GM20000 (cell line): ENCODE measurements around the gene TCF4.

Source experiments
- DNase-seq: peaks from one replicate; pipeline ENCODE4 v3.0.0; 2012; ENCODE audit warnings: low spot score
- CTCF ChIP-seq: IDR thresholded peaks from 2 replicates; pipeline ENCODE4 v1.5.1; 2012; ENCODE audit warnings: mild to moderate bottlenecking, control low read depth; ENCODE audit errors: extremely low read depth, missing control alignments

The TCF4 gene

GRCh38 chr18:55284614-55285013, 303.4 kb downstream of the TCF4 start:
- TF ChIP-seq CTCF, result no peak
- DNase-seq, result no peak

GRCh38 chr18:55283309-55283708, 304.7 kb downstream of the TCF4 start:
- TF ChIP-seq CTCF, result no peak
- no peak for DNase-seq

GRCh38 chr18:55280503-55280902, 307.5 kb downstream of the TCF4 start:
- TF ChIP-seq CTCF, result no peak
- no peak for DNase-seq

- no peak for TF ChIP-seq CTCF
- DNase-seq, result no peak
Observed at GRCh38 chr18:55275039-55275901, 312.7 kb downstream of the TCF4 start.

GRCh38 chr18:55272510-55273243, 315.3 kb downstream of the TCF4 start:
- TF ChIP-seq CTCF, result no peak
- DNase-seq, result no peak

- no peak for TF ChIP-seq CTCF
- DNase-seq, result no peak
Observed at GRCh38 chr18:55269622-55270021, 318.4 kb downstream of the TCF4 start.

GRCh38 chr18:55268628-55269275, 319.2 kb downstream of the TCF4 start:
- no peak for DNase-seq
- TF ChIP-seq CTCF, result no peak
